H1 (cell line): ENCODE data around the gene KLRK1.

Source experiments
- CEBPB ChIP-seq: IDR thresholded peaks from 2 replicates; pipeline ENCODE4 v1.6.1; 2012; ENCODE audit warnings: low read depth, low read length
- CHD2 ChIP-seq: IDR thresholded peaks from 2 replicates; pipeline ENCODE4 v1.6.1; 2012; ENCODE audit warnings: low read length, improper control_type of control experiment
- HDAC6 ChIP-seq: IDR thresholded peaks from one replicate; pipeline ENCODE4 v1.7.1; 2012; ENCODE audit warnings: low read depth, mild to moderate bottlenecking, inconsistent platforms, low read length, moderate library complexity
- JUND ChIP-seq: IDR thresholded peaks from 2 replicates; pipeline ENCODE4 v1.6.1; 2011; ENCODE audit warnings: mild to moderate bottlenecking, improper control_type of control experiment, low read length
- MAX ChIP-seq: IDR thresholded peaks from 2 replicates; pipeline ENCODE4 v1.6.1; 2012; ENCODE audit warnings: inconsistent platforms
- POLR2AphosphoS5 ChIP-seq: IDR thresholded peaks from 2 replicates; pipeline ENCODE4 v1.6.1; 2011; ENCODE audit warnings: low read depth, low read length
- SAP30 ChIP-seq: fragments of 300-600 bp; sonication (generic); IDR thresholded peaks from 2 replicates; pipeline ENCODE4 v1.7.1; 2012; ENCODE audit warnings: low read length, moderate library complexity, mild to moderate bottlenecking, inconsistent platforms; ENCODE audit not compliant: insufficient read depth, insufficient replicate concordance
- SIN3A ChIP-seq, 2 experiments: IDR thresholded peaks in 1 of 2; conservative IDR thresholded peaks in 1 of 2; 2 replicates each; pipeline ENCODE4 v1.6.1; 2011 to 2012; ENCODE audit warnings: low read length in 2 of 2, improper control_type of control experiment in 1 of 2, low read depth in 1 of 2, mild to moderate bottlenecking in 1 of 2
- SP1 ChIP-seq: IDR thresholded peaks from 2 replicates; pipeline ENCODE4 v1.6.1; 2011; ENCODE audit warnings: low read depth, low read length
- SUZ12 ChIP-seq: fragments of 200-600 bp; sonication (generic); IDR thresholded peaks from 2 replicates; pipeline ENCODE4 v1.6.1; 2012; ENCODE audit warnings: mild to moderate bottlenecking, inconsistent platforms, low read length, moderate library complexity, mixed read lengths
- YY1 ChIP-seq: IDR thresholded peaks from 2 replicates; pipeline ENCODE4 v1.6.1; 2011; ENCODE audit warnings: low read depth, mild to moderate bottlenecking, low read length
- ZNF274 ChIP-seq: IDR thresholded peaks from 2 replicates; pipeline ENCODE4 v1.7.0; 2012; ENCODE audit warnings: low read length, borderline replicate concordance; ENCODE audit errors: extremely low read depth
- TF ChIP-seq, protein P1 (sequence below), 3 experiments: IDR thresholded peaks; 1 replicate in 2 of 3; 2 replicates in 1 of 3; pipeline versions ENCODE4 v1.5.1 to v1.6.1; 2011; ENCODE audit warnings: low read length in 3 of 3, mild to moderate bottlenecking in 3 of 3, inconsistent platforms in 2 of 3, low read depth in 1 of 3, moderate library complexity in 1 of 3; ENCODE audit not compliant: insufficient read depth in 1 of 3; ENCODE audit errors: control extremely low read depth in 1 of 3

DNA sequence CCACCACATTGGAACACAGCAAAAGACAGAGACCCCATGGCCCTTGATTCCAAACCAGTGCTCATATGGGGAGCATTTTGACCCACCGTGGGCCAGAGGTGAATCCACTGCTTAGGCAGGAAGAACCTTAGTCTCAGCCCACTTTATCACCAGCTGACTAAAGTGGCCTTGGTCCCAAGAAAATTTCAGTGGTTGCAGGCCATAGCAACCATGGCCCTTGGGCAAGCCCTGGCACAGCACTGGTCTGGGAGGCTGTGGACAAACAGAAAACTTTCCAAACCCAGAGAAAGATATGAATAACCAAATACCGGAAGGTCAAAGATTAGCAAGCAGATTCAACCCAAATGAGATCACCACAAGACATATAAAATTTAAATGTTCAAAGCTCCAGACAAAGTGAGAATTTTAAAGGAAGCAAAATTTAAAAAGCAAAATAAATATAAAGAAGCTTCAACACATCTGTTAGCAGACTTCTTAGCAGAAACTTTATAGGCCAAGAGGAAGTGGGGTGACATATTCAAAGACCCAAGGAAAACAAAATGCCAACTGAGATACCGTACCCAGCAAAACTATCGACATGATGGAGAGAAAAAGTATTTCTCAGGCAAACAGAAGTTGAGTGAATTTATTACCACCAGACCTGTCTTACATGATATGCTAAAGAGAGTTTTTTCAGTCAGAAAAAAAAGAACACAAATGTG, 7.8 kb downstream of the KLRK1 start:
- TF ChIP-seq HDAC6 (no peak), MAX (no peak), SAP30 (no peak), ZNF274 (no peak), SUZ12 (no peak), SIN3A (conservative IDR thresholded peaks at IDR 0.05 in 1 of 2, IDR thresholded peaks at IDR 0.05 in 1 of 2; ENCODE audit: low read depth in 1 of 2, low read length in 2 of 2) (no peak), YY1 (no peak), CHD2 (no peak), SP1 (no peak), CEBPB (no peak), POLR2AphosphoS5 (no peak), JUND (no peak)
- TF ChIP-seq, protein P1, sequence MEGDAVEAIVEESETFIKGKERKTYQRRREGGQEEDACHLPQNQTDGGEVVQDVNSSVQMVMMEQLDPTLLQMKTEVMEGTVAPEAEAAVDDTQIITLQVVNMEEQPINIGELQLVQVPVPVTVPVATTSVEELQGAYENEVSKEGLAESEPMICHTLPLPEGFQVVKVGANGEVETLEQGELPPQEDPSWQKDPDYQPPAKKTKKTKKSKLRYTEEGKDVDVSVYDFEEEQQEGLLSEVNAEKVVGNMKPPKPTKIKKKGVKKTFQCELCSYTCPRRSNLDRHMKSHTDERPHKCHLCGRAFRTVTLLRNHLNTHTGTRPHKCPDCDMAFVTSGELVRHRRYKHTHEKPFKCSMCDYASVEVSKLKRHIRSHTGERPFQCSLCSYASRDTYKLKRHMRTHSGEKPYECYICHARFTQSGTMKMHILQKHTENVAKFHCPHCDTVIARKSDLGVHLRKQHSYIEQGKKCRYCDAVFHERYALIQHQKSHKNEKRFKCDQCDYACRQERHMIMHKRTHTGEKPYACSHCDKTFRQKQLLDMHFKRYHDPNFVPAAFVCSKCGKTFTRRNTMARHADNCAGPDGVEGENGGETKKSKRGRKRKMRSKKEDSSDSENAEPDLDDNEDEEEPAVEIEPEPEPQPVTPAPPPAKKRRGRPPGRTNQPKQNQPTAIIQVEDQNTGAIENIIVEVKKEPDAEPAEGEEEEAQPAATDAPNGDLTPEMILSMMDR (IDR thresholded peaks at IDR 0.05; ENCODE audit: control extremely low read depth in 1 of 3, insufficient read depth in 1 of 3, low read depth in 1 of 3, low read length in 3 of 3): no peak
